RWPE2 (cell line): ENCODE measurements around the gene MC2R.

Source experiments
- ATAC-seq: fragments of 200-7000 bp; cut with Tn5 transposase; 3 replicates; pipeline ENCODE4 v1.9.1; 2021; ENCODE audit warnings: low read depth
- DNase-seq: peaks from one replicate; pipeline ENCODE4 v3.0.0-alpha.2; 2020; ENCODE audit warnings: low spot score
- H3K27ac ChIP-seq: fragments of 450-650 bp; 2 replicates; pipeline ENCODE4 v1.5.1; 2017; ENCODE audit warnings: mild to moderate bottlenecking; ENCODE audit not compliant: poor library complexity, severe bottlenecking
- H3K27me3 ChIP-seq: fragments of 250-450 bp; sonication (Bioruptor Pico); 2 replicates; pipeline ENCODE4 v1.5.1; 2021; ENCODE audit warnings: mild to moderate bottlenecking, moderate library complexity; ENCODE audit not compliant: insufficient read depth, poor library complexity, severe bottlenecking
- H3K36me3 ChIP-seq: fragments of 250-450 bp; sonication (Bioruptor Pico); 2 replicates; pipeline ENCODE4 v1.5.1; 2020; ENCODE audit warnings: low read depth, mild to moderate bottlenecking, moderate library complexity
- H3K4me1 ChIP-seq: fragments of 250-450 bp; sonication (Bioruptor Pico); 2 replicates; pipeline ENCODE4 v1.5.1; 2021; ENCODE audit warnings: mild to moderate bottlenecking, moderate library complexity; ENCODE audit not compliant: insufficient read depth, poor library complexity, severe bottlenecking
- H3K4me3 ChIP-seq: fragments of 250-450 bp; sonication (Bioruptor Pico); 2 replicates; pipeline ENCODE4 v1.5.1; 2021; ENCODE audit warnings: mild to moderate bottlenecking, moderate library complexity; ENCODE audit not compliant: severe bottlenecking
- H3K9me3 ChIP-seq: fragments of 250-450 bp; sonication (Bioruptor Pico); 2 replicates; pipeline ENCODE4 v1.5.1; 2021; ENCODE audit warnings: mild to moderate bottlenecking, moderate library complexity; ENCODE audit not compliant: severe bottlenecking
- CTCF ChIP-seq: fragments of 450-650 bp; IDR thresholded peaks from one replicate; pipeline ENCODE4 v1.5.1; 2017; ENCODE audit warnings: mild to moderate bottlenecking, moderate library complexity; ENCODE audit not compliant: poor library complexity, severe bottlenecking

MC2R gene

GRCh38 chr18:13836559-13836958 lies 78.8 kb downstream of the MC2R start:
- Histone ChIP-seq H3K36me3 (no peaks in the 10 kb centered on the region), H3K27me3 (peaks cover 17% of the 10 kb centered on the region), H3K9me3 (no peaks in the 10 kb centered on the region), H3K27ac (no peak overlapping the region), H3K4me3 (no peak overlapping the region), H3K4me1 (no peaks in the 10 kb centered on the region)
- DNase-seq (no peak), ATAC-seq (no peak)
- no peak for TF ChIP-seq CTCF

GRCh38 chr18:13835202-13835601 lies 80.1 kb downstream of the MC2R start:
- Histone ChIP-seq H3K36me3 (no peaks in the 10 kb centered on the region), H3K27ac (no peak overlapping the region), H3K4me3 (no peak overlapping the region), H3K9me3 (no peaks in the 10 kb centered on the region), H3K27me3 (peaks cover 17% of the 10 kb centered on the region), H3K4me1 (no peaks in the 10 kb centered on the region)
- TF ChIP-seq CTCF: no peak
- DNase-seq: no peak
- no peak for ATAC-seq

GRCh38 chr18:13834496-13835015 lies 80.8 kb downstream of the MC2R start:
- Histone ChIP-seq H3K36me3 (no peaks in the 10 kb centered on the region), H3K4me1 (no peaks in the 10 kb centered on the region), H3K27me3 (peaks cover 17% of the 10 kb centered on the region), H3K27ac (no peak overlapping the region), H3K4me3 (no peak overlapping the region), H3K9me3 (no peaks in the 10 kb centered on the region)
- TF ChIP-seq CTCF: no peak
- ATAC-seq: 0 out of 3 replicates have a peak, but pooled peaks have one; percentile 21
- no peak for DNase-seq
